ENCODE measurements around the gene GOT2. TPM values are rescaled to one million over a fixed set of nuclear protein-coding genes. Genes with fewer than 3 reads are reported as not detected.

GOT2 gene
- total and polyA plus RNA-seq, 2 of the 8 experiments (the other 6 are each of a cell fraction or from before 2014, with no cell fraction given): 62.9 to 223 TPM

GRCh38 chr16:58741166-58741565 lies 7.0 kb upstream of the GOT2 start:
- H4K5ac ChIP-seq (ENCODE audit: insufficient read length, low read depth, low read length): no peak overlapping the region

More at GRCh38 chr16:58741166-58741565, 7.0 kb upstream of the GOT2 start:
- Histone ChIP-seq H3K9ac (replicated peaks in 1 of 4; ENCODE audit: extremely low read depth in 1 of 4, low read depth in 3 of 4, low read length in 3 of 4) (no peak overlapping the region), H3K18ac (ENCODE audit: extremely low read depth, low read length) (no peak overlapping the region), H3K4ac (replicated peaks; ENCODE audit: insufficient read length, low read depth, low read length) (no peak overlapping the region), H3K36me3 (ENCODE audit: control insufficient read depth in 2 of 4, insufficient read depth in 4 of 4, low read length in 3 of 4) (no peaks in the 10 kb centered on the region), H4K20me1 (replicated peaks in 1 of 2; ENCODE audit: control insufficient read depth in 1 of 2, insufficient read depth in 2 of 2, low read length in 2 of 2) (no peaks in the 10 kb centered on the region), H3K4me1 (replicated peaks in 1 of 4; ENCODE audit: control insufficient read depth in 3 of 4, insufficient read depth in 4 of 4, low read length in 3 of 4) (no peaks in the 10 kb centered on the region), H2BK20ac (ENCODE audit: low read length) (no peak overlapping the region), H3K4me2 (ENCODE audit: insufficient read depth in 1 of 2, low read depth in 2 of 2, low read length in 2 of 2) (no peak overlapping the region), H3K79me2 (ENCODE audit: control insufficient read depth in 1 of 2, insufficient read depth in 2 of 2, low read length in 2 of 2) (no peaks in the 10 kb centered on the region), H2AFZ (ENCODE audit: low read length) (no peak overlapping the region), H3K23ac (ENCODE audit: insufficient read length) (no peak overlapping the region), H2BK15ac (ENCODE audit: low read length) (no peak overlapping the region), H4K8ac (ENCODE audit: extremely low read depth, insufficient read depth, low read length) (no peak overlapping the region), H3K9me3 (ENCODE audit: insufficient read depth in 2 of 2, low read depth in 1 of 2, low read length in 1 of 2) (no peaks in the 10 kb centered on the region), H2BK12ac (ENCODE audit: low read depth, low read length) (no peak overlapping the region), H3K23me2 (ENCODE audit: low read depth, low read length) (no peaks in the 10 kb centered on the region), H3K79me1 (ENCODE audit: low read depth, low read length) (no peaks in the 10 kb centered on the region), H2BK5ac (ENCODE audit: low read depth, low read length) (no peak overlapping the region), H3K56ac (replicated peaks; ENCODE audit: insufficient read length, low read depth, low read length) (no peak overlapping the region), H3K27ac (ENCODE audit: low read depth, low read length) (no peak overlapping the region), H3K27me3 (replicated peaks in 1 of 4; ENCODE audit: control insufficient read depth in 3 of 4, extremely low read depth in 1 of 4, insufficient read depth in 3 of 4, low read length in 3 of 4) (no peaks in the 10 kb centered on the region), H2BK120ac (replicated peaks; ENCODE audit: low read depth, low read length) (no peak overlapping the region), H3K4me3 (ENCODE audit: extremely low read depth in 1 of 4, insufficient read depth in 2 of 4, low read depth in 3 of 4, low read length in 4 of 4) (no peak overlapping the region), H4K91ac (replicated peaks; ENCODE audit: insufficient read length, low read length) (no peak overlapping the region), H3K14ac (ENCODE audit: insufficient read length) (no peak overlapping the region), H2AK5ac (ENCODE audit: low read depth, low read length) (no peak overlapping the region)
- CTCF ChIA-PET (ENCODE audit: partially characterized antibody): interaction anchor here (1.7 kb wide), 1 partner anchor 13 kb away, joined by 4 read pairs; no protein-coding TSS in a partner anchor
- POLR2A ChIA-PET (ENCODE audit: partially characterized antibody): interaction anchor here (0.6 kb wide), 1 partner anchor 576 kb away, joined by 3 read pairs; no protein-coding TSS in a partner anchor
- 86% methylated on average over 3 of the region's 3 CpGs; no CpG with 5 or more reads in 1 of the 2 experiments for WGBS, 2 experiments (ENCODE audit: extremely low coverage in 1 of 2, insufficient coverage in 1 of 2, insufficient read length in 1 of 2, insufficient replicate concordance in 2 of 2, low coverage in 1 of 2, low lambda C conversion rate in 2 of 2, missing lambda C conversion rate in 1 of 2)
- DNase-seq (ENCODE audit: low read depth in 1 of 2, low spot score in 2 of 2) (no peak), FAIRE-seq (no peak)
- TF ChIP-seq POU5F1 (IDR thresholded peaks at IDR 0.05; ENCODE audit: low read depth, low read length) (no peak), POLR2AphosphoS5 (IDR thresholded peaks at IDR 0.05; ENCODE audit: low read depth, low read length) (no peak), FOSL1 (IDR thresholded peaks at IDR 0.05; ENCODE audit: insufficient read depth, low read depth, low read length) (no peak), CTBP2 (IDR thresholded peaks at IDR 0.05; ENCODE audit: borderline replicate concordance, insufficient read depth, insufficient read length, low read length) (no peak), CTCF (IDR thresholded peaks at IDR 0.05; ENCODE audit: control extremely low read depth in 1 of 3, insufficient read depth in 1 of 3, low read depth in 1 of 3, low read length in 3 of 3) (no peak), POLR2A (IDR thresholded peaks at IDR 0.05; ENCODE audit: control extremely low read depth in 1 of 2, low read depth in 2 of 2, low read length in 2 of 2) (no peak), TAF7 (optimal IDR thresholded peaks at IDR 0.05; ENCODE audit: borderline replicate concordance, low read depth, low read length) (no peak)
